ENCODE measurements around the gene LGR4. TPM values are rescaled to one million over a fixed set of nuclear protein-coding genes. Genes with fewer than 3 reads are reported as not detected.

The LGR4 gene
- total and polyA plus RNA-seq, 10 of the 15 experiments (the other 5 are each of a cell fraction or from before 2014, with no cell fraction given), result under 0.01 to 0.64 (median 0.04) TPM; not detected in 5

DNA sequence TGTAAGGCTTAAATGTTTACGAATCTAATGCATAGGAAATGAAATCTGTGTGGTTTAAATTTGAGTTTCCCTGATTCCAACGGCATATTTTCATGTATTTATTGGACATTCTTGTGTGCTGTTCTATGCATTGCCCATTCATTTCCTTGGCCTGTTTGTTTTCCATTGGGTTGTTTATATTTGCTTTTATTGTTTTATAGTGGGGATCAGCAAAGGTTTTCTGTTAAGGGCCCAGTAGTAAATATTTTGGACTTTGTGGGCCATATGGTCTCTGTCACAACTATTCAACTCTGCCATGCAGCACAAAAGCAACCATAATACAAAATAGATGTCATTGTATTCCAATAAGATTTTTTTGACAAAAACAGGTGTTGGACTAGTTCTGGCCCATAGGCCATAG is 5.2 kb upstream of the LGR4 start:
- ATAC-seq (no peak), FAIRE-seq (no peak), DNase-seq (ENCODE audit: low read depth, low spot score) (no peak)
- Histone ChIP-seq H3K79me2 (ENCODE audit: control insufficient read depth, insufficient read depth, low read length) (no peaks in the 10 kb centered on the region), H3K4me1 (ENCODE audit: control insufficient read depth, insufficient read depth, low read length) (no peaks in the 10 kb centered on the region), H3K27me3 (replicated peaks in 1 of 2; ENCODE audit: control insufficient read depth in 2 of 2, insufficient read depth in 2 of 2, low read length in 1 of 2) (no peaks in the 10 kb centered on the region), H2AFZ (ENCODE audit: control insufficient read depth, low read depth, low read length) (no peak overlapping the region), H3K9me3 (replicated peaks; ENCODE audit: control insufficient read depth, insufficient read depth, low read length) (no peaks in the 10 kb centered on the region), H3K9ac (ENCODE audit: control insufficient read depth, insufficient read depth, low read length) (no peak overlapping the region), H3K27ac (ENCODE audit: control insufficient read depth, insufficient read depth) (no peak overlapping the region), H3K36me3 (ENCODE audit: control insufficient read depth in 2 of 2, insufficient read depth in 2 of 2, low read length in 1 of 2) (no peaks in the 10 kb centered on the region), H3K4me2 (ENCODE audit: control insufficient read depth, insufficient read depth) (no peak overlapping the region), H4K20me1 (ENCODE audit: control insufficient read depth, insufficient read depth) (no peaks in the 10 kb centered on the region), H3K4me3 (no peak overlapping the region)
- intact Hi-C loops (cut with micrococcal nuclease; ENCODE audit: unreplicated experiment), result no loop called here
- no TSS peak for BruUV-seq (replicated peaks)
- POLR2A ChIA-PET, result no interaction called here
- SMC1A ChIA-PET (ENCODE audit: uncharacterized antibody, unreplicated experiment), result interaction anchor here (2.8 kb wide), 1 partner anchor 8 kb away, joined by 15 read pairs; no protein-coding TSS in a partner anchor
- in situ Hi-C loops (cut with MboI), result loop anchor here (5.0 to 10.0 kb wide), 2 partner anchors 721 to 1183 kb away; no protein-coding TSS in a partner anchor
- TF ChIP-seq ZNF622 (IDR thresholded peaks at IDR 0.05) (no peak), FOS (IDR thresholded peaks at IDR 0.05; ENCODE audit: borderline replicate concordance, extremely low read depth, insufficient read length) (no peak)
- TF ChIP-seq, protein P1, sequence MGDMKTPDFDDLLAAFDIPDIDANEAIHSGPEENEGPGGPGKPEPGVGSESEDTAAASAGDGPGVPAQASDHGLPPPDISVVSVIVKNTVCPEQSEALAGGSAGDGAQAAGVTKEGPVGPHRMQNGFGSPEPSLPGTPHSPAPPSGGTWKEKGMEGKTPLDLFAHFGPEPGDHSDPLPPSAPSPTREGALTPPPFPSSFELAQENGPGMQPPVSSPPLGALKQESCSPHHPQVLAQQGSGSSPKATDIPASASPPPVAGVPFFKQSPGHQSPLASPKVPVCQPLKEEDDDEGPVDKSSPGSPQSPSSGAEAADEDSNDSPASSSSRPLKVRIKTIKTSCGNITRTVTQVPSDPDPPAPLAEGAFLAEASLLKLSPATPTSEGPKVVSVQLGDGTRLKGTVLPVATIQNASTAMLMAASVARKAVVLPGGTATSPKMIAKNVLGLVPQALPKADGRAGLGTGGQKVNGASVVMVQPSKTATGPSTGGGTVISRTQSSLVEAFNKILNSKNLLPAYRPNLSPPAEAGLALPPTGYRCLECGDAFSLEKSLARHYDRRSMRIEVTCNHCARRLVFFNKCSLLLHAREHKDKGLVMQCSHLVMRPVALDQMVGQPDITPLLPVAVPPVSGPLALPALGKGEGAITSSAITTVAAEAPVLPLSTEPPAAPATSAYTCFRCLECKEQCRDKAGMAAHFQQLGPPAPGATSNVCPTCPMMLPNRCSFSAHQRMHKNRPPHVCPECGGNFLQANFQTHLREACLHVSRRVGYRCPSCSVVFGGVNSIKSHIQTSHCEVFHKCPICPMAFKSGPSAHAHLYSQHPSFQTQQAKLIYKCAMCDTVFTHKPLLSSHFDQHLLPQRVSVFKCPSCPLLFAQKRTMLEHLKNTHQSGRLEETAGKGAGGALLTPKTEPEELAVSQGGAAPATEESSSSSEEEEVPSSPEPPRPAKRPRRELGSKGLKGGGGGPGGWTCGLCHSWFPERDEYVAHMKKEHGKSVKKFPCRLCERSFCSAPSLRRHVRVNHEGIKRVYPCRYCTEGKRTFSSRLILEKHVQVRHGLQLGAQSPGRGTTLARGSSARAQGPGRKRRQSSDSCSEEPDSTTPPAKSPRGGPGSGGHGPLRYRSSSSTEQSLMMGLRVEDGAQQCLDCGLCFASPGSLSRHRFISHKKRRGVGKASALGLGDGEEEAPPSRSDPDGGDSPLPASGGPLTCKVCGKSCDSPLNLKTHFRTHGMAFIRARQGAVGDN (IDR thresholded peaks at IDR 0.05), result no peak
- WGBS (ENCODE audit: insufficient coverage, insufficient replicate concordance, low lambda C conversion rate, missing lambda C conversion rate), result 43% methylated on average over 2 of the region's 2 CpGs
- RAD21 ChIA-PET (ENCODE audit: unreplicated experiment), result no interaction called here
- CTCF ChIA-PET, result interaction anchor here (1.4 to 2.0 kb wide), 2 partner anchors 8 to 19 kb away, joined by 3 to 8 read pairs; no protein-coding TSS in a partner anchor

Measured in GM12878 (cell line).